GM19372 (cell line): ENCODE measurements around the gene RANGRF.
A peak's percentile ranks its signal among the peaks of the same experiment; 100 is the strongest.
"Not testable (repeated sequence)": the region's sequence is repeated elsewhere in the genome, so short reads cannot be mapped to it uniquely, and the experiment has no call there.

Source experiments
- ATAC-seq: cut with Tn5 transposase; IDR thresholded peaks from one replicate; pipeline ENCODE4 v1.9.1; 2021; ENCODE audit warnings: mild to moderate bottlenecking, low read depth, moderate library complexity; ENCODE audit not compliant: unreplicated experiment

The RANGRF gene, protein sequence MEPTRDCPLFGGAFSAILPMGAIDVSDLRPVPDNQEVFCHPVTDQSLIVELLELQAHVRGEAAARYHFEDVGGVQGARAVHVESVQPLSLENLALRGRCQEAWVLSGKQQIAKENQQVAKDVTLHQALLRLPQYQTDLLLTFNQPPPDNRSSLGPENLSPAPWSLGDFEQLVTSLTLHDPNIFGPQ

DNA sequence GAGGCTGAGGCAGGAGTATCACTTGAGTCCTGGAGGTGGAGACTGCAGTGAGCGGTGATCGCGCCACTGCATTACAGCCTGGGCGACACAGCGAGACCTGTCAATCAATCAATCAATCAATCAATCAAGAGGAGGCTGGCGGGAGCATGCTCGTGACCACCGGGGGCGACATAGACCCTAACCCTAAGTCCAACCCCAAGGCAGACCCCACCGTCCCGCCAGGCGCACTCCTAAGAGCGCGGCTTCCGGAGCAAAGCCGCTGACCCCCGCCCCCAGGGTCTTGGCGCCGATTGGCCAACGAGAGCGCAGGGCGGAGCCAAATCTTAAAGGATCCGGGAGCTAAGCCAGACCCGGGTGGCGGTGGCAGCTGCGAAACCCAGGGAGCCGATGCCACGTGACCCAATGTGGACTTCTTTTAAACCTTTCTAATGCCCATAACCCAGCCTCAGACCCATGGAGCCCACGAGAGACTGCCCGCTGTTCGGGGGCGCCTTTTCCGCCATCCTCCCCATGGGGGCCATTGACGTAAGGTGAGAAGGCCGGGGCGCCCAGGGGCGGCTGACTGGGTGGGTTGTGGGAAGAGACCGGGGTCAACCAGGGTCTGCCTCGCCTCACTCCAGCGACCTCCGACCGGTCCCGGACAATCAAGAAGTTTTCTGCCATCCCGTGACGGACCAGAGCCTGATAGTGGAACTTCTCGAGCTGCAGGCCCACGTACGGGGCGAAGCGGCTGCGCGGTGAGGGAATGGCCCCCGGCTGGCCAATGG, at the start of gene RANGRF:
Gene RANGRF (plus strand): TSS at position 335 of the 767 bp plus-strand sequence. CDS start 119 bp downstream, at position 454.
- peak; percentile 77 for ATAC-seq

DNA sequence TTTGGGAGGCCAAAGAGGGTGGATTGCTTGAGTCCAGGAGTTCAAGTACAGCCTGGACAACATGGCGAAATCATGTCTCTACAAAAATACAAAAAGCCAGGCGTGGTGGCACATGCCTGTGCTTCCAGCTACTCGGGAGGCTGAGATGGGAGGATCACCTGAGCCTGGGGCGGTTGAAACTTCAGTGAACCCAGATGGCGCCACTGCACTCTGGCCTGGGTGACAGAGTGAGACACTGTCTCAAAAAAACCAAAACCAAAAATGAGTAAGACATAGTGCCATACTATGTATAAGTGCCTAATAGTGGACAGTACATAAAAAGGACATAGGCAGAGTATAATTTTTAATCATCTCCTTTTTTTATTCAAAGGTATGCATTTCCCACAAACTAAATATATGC, 44.6 kb upstream of the RANGRF start:
- ATAC-seq = no peak

DNA sequence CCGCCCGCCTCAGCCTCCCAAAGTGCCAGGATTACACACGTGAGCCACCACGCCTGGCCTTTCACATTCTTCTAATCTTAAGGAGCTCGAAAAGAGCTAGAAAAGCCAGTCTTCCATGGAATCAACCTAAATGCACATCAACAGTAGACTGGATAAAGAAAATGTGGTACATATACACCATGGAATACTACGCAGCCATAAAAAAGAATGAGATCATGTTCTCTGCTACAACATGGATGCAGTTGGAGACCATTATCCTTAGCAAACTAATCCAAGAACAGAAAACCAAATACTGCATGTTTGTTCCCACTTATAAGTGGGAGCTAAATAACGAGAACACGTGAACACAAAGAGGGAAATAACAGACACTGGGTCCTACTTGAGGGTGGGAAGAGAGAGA, 43.7 kb upstream of the RANGRF start:
- no peak for ATAC-seq

DNA sequence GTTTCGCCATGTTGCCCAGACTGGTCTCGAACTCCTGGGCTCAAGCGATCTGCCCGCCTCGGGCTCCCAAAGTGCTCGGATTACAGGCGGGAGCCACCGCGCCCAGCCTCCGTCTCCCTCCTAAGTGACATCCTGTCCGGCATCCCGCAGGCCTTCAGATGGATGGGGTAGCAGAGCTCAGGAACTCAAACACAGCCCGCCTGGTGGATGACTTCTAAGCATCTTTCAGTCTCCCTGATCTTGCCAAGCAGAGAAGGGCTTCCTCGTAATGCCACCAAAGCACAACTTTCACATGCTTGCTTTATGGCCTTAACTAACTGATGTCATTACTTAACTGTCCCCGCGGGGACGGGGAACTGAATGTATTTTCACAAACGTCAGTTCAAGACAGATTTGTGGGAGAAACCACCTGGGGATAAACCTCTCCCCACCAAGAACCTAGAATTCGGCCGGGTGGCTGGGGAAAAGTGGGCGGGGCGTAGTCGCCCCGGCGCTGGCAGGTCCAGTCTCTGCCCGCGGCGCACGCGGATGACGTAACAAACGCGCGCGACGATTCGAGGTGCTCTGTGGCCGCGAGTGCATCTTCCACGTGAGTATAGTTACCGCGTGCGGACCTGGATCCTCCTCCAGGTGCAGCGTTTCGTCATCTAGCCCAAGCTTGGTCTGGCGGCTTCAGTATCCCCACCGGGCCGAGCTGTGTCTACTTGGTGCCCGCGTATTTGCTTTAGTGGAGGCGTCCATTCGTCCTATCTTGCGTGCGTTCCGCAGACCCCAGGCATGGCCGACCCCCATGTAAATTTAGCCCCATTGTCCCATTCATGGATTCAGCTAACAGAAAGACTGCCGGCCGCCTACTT, 39.5 kb upstream of the RANGRF start, which contains the start of gene PFAS:
Gene PFAS (plus strand): TSS at position 539 of the 857 bp plus-strand sequence. CDS start 4,649 bp downstream, outside the sequence.
- ATAC-seq = peak; percentile 55

DNA sequence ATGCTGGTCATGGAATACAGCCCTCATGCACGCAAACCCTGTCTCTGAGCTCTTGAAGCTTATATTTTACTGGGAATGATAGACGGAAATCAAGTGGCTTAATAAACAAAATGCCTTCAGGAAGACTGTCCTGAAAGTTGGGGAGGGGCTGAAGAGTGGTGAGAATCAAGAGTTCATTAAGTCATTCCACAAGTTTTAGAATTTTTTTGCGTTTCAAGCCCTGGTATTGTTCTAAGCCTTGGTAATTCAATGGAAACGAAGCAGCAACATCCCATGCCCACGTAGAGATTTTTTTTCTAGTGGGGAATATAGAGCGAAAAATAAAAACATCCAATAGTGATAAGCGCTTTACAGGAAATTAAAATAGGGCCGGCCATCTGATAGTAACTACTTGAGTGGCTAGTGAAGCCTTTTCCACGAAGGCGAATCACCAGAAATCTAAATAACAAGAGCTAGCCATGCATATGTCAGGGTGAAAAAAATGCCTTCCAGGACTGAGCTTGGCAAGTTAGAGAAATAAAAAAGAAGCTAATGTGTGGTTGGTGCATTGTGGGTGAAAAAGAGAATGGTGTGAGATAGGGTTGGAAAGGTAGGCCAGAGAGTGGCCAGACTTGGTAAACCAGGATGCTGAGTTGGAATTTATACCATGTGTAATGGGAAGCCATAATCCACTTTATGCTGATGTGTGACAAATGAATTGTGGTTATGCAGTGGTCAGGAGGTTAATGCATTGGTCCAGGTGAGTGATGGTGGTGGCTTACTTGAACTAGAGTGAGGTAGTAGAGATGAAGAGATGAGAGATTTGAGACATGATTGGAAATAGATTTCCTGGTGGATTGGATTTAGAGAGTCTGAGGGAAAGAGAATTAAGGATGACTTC, 38.6 kb upstream of the RANGRF start:
- ATAC-seq = no peak

DNA sequence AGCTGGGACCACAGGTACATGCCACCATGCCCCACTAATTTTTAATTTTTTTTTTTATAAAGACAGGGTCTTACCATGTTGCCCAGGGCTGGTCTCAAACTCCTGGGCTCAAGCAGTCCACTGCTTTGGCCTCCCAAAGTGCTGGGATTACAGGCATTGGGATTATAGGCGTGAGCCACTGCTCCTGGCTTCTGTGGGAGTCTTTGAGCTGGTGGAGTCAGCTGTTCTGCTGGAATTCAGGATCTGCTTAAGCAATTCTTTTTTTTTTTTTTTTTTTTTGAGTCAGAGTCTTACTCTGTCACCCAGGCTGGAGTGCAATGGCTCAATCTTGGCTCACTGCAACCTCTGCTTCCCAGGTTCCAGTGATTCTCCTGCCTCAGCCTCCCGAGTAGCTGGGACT, 37.1 kb upstream of the RANGRF start:
- not testable (repeated sequence) for ATAC-seq

DNA sequence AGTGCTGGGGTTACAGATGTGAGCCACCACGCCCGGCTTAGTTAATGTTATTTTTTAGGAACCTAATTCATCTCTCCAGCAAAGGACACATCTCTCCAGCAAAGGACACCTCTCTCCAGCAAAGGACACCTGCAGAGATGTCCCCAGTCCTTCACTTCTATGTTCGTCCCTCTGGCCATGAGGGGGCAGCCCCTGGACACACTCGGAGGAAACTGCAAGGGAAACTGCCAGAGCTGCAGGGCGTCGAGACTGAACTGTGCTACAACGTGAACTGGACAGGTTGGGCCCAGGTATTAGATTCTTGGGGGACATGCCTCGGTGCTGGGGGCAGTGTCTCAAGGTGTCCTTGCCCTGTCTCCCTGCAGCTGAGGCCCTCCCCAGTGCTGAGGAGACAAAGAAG, 34.7 kb upstream of the RANGRF start:
- ATAC-seq = no peak

DNA sequence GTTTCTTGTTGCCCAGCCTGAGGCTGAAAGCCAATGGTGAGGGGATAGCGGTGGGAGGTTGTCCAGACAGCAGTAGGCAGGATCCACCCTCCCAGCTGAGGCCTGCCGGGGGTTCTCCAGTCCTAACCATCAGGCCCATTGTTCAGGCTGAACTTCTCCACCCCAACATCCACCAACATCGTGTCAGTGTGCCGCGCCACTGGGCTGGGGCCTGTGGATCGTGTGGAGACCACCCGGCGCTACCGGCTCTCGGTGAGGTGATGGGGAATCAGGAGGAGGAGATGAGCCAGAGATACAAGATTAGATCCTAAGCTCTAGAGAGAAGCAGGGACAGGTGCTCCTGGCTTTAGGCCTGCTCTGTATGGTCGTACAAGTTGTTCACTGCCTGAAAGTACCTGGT, 33.6 kb upstream of the RANGRF start:
- ATAC-seq = no peak

DNA sequence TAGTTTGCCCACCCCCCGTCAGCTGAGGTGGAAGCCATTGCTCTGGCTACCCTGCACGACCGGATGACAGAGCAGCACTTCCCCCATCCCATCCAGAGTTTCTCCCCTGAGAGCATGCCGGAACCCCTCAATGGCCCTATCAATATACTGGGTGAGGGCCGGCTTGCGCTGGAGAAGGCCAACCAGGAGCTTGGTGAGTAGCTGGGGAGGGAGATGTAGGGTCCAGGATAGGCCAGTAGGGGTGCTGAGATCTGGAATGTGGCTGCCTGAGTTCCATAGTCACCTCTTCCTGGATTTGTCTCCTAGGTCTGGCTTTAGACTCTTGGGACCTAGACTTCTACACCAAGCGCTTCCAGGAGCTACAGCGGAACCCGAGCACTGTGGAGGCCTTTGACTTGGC, 33.0 kb upstream of the RANGRF start:
- ATAC-seq = no peak

DNA sequence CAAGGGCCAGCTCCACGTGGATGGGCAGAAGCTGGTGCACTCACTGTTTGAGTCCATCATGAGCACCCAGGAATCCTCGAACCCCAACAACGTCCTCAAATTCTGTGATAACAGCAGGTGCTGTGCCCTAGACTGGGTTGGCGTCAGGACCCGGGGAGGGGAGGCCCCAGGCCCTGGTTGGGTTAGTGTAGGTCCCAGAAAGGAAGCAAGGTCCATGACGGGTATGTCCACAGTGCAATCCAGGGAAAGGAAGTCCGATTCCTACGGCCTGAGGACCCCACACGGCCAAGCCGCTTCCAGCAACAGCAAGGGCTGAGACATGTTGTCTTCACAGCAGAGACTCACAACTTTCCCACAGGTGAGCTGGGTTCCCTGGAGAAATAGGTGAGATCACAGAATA, 32.2 kb upstream of the RANGRF start:
- no peak for ATAC-seq

DNA sequence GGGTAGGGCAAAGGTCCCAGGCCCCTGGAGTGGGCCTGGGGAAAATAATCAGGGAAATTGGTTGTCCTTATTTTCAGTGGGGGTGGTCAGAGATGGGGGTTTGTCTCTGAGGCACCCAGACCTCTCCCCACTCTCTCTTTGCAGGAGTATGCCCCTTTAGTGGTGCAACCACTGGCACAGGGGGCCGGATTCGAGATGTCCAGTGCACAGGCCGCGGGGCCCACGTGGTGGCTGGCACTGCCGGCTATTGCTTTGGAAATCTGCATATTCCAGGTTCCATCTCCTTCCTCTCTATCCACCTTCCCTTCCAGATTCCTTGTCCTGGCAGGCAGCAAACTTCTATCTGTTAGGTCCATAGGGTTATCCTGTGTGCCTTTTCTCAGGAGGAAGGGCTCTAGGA, 31.8 kb upstream of the RANGRF start:
- no peak for ATAC-seq

DNA sequence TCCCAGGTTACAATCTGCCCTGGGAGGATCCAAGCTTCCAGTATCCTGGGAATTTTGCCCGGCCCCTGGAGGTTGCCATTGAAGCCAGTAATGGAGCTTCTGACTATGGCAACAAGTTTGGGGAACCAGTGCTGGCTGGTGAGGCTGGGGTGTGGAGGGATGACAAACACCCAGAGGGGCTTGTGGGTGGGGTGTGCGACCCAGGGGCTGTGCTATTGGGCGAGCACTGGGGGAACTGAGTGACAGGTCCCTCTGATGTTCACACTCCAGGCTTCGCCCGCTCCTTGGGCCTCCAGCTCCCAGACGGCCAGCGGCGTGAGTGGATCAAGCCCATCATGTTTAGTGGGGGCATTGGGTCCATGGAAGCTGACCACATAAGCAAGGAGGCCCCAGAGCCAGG, 30.7 kb upstream of the RANGRF start:
- ATAC-seq = no peak

DNA sequence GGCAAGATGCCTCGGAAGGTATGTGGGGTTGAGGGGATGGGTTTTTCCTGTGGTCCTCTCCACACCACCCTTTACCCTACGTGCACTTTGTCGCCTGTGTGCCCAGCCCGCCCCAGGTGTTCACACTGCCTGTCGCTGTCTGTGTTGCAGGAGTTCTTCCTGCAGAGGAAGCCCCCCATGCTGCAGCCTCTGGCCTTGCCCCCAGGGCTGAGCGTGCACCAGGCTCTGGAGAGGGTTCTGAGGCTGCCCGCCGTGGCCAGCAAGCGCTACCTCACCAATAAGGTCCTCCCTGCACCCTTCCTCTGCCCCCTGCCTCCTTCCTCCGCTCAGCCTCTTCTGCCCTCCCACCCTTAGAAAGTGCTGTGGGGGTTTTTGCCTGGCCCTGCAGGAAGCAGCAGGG, 24.1 kb upstream of the RANGRF start:
- ATAC-seq = no peak

DNA sequence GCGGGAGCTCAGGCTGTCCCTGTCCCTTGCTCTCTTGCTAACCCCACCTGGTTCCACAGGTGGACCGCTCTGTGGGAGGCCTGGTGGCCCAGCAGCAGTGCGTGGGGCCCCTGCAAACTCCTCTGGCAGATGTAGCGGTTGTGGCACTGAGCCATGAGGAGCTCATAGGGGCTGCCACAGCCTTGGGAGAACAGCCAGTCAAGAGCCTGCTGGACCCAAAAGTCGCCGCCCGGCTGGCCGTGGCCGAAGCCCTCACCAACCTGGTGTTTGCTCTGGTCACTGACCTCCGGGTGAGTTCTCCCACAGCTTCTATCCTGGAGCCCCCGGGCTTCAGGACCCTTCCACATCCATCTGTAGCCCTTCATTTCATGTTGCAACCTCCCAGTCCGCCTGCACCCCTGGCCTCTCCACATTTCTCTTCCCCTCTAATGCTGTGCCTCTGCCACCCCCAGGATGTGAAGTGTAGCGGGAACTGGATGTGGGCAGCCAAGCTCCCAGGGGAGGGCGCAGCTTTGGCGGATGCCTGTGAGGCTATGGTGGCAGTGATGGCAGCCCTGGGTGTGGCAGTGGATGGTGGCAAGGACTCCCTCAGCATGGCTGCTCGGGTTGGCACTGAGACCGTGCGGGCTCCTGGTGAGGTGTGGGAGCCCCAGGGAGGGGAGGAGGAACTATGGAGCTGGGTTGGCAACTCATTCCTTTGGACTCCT, 23.5 kb upstream of the RANGRF start:
- ATAC-seq = no peak

DNA sequence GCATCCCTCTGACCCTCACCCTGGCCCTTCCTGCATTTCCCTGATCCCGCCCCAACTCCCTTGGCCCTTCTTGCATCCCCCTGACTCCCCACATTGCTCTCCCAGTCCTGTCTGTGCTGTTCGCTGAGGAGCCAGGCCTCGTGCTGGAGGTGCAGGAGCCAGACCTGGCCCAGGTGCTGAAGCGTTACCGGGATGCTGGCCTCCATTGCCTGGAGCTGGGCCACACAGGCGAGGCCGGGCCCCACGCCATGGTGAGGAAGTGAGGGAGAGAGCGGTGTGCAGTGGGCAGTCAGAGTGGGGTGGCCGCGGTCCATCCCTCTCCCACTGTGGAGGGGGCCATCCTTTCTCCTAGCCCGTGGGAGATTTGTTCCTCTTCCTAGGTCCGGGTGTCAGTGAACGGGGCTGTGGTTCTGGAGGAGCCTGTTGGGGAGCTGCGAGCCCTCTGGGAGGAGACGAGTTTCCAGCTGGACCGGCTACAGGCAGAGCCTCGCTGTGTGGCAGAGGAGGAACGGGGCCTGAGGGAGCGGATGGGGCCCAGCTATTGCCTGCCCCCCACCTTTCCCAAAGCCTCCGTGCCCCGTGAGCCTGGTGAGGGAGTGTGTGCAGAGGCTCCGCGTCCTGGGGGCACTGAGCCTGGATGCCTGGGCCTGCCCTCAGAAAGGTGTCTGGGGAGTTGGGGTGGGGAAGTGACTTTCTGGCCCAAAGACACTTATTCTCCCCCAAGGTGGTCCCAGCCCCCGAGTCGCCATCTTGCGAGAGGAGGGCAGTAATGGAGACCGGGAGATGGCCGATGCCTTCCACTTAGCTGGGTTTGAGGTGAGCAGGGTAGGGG, 21.6 kb upstream of the RANGRF start:
- ATAC-seq = no peak

DNA sequence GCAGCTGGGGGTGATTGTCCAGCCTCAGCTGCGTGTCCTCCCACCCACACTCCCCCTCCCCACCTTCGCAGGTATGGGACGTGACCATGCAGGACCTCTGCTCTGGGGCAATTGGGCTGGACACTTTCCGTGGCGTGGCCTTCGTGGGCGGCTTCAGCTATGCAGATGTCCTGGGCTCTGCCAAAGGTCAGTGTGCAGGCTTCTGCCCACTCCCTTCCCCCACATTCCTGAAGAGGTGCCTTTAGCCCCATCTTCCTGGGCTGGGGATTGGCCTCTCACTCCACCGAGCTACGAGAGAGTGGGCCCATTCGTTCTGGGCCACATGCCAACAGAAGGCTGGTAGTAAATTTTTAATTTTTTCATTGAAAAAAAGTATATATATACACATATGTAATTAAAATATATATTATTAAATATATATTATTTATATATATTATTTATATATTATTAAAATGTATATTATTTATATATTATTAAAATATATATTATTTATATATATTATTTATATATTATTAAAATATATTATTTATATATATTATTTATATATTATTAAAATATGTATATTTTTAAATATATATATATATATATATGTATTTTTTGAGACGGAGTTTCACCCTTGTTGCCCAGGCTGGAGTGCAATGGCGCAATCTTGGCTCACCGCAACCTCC, 20.9 kb upstream of the RANGRF start:
- no peak for ATAC-seq

DNA sequence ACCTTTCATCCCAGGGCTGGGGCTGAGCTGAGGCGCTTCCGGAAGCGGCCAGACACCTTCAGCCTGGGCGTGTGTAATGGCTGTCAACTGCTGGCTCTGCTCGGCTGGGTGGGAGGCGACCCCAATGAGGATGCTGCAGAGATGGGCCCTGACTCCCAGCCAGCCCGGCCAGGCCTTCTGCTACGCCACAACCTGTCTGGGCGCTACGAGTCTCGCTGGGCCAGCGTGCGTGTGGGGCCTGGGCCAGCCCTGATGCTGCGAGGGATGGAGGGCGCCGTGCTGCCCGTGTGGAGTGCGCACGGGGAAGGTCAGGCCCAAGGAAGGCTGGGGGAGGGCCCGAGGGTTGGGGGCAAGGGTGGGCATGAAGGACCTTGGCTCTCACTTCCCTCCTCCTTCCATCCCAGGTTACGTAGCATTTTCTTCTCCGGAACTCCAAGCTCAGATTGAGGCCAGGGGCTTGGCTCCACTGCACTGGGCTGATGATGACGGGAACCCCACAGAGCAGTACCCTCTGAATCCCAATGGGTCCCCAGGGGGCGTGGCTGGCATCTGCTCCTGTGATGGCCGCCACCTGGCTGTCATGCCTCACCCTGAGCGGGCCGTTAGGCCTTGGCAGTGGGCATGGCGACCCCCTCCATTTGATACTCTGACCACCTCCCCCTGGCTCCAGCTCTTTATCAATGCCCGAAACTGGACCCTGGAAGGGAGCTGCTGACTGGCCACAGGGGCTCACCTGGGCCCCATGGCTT, 19.7 kb upstream of the RANGRF start:
- no peak for ATAC-seq

DNA sequence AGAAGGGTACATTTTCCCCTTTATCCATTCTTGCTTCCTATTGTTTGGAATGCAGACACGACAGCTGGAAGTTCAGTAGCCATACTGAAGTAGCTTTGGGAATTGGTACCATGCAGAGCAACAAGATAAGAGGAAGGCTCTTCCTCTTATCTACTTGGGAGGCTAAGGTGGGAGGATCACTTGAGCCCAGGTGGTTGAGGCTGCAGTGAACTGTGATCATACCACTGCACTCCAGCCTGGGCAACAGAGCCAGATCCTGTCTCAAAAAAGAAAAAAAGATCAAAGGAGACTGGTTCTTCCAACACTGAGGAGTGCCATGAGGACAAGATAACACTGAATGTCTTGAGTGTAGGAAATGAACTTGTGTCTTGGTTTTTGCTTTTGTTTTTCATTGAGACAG, 16.0 kb upstream of the RANGRF start:
- no peak for ATAC-seq
